ENCODE results near the gene KIAA0825. TPM values are rescaled to one million over a fixed set of nuclear protein-coding genes. Genes with fewer than 3 reads are reported as not detected.

The KIAA0825 gene
- total RNA-seq, 1 donor from 2014 or later, result 5.2 TPM

- H3K9me3 ChIP-seq (ENCODE audit: control insufficient read depth in 3 of 3, low read length in 3 of 3), result no peaks in the 10 kb centered on the region
- no peak overlapping the region for H3K4me3 ChIP-seq (ENCODE audit: low read length in 3 of 3)
- H3K4me1 ChIP-seq (ENCODE audit: control insufficient read depth in 3 of 3, insufficient read depth in 3 of 3, low read length in 3 of 3), result peaks cover 0 to 8% (median 3%) of the 10 kb centered on the region in 3 donors
- no peak overlapping the region for H3K9ac ChIP-seq (ENCODE audit: low read depth in 1 of 3, low read length in 3 of 3)
- no peaks in the 10 kb centered on the region for H3K36me3 ChIP-seq (ENCODE audit: control insufficient read depth in 3 of 3, insufficient read depth in 3 of 3, low read length in 3 of 3)
- H3K27ac ChIP-seq (ENCODE audit: low read depth, low read length), result no peak overlapping the region
- H3K27me3 ChIP-seq (ENCODE audit: control insufficient read depth in 3 of 3, insufficient read depth in 3 of 3, low read length in 3 of 3), result no peaks in the 10 kb centered on the region
Measured at GRCh38 chr5:94243612-94244011, 374.8 kb downstream of the KIAA0825 start.

- peaks cover 0 to 8% (median 3%) of the 10 kb centered on the region in 3 donors for H3K4me1 ChIP-seq (ENCODE audit: control insufficient read depth in 3 of 3, insufficient read depth in 3 of 3, low read length in 3 of 3)
- no peak overlapping the region for H3K27ac ChIP-seq (ENCODE audit: low read depth, low read length)
- H3K9ac ChIP-seq (ENCODE audit: low read depth in 1 of 3, low read length in 3 of 3), result no peak overlapping the region
- no peaks in the 10 kb centered on the region for H3K36me3 ChIP-seq (ENCODE audit: control insufficient read depth in 3 of 3, insufficient read depth in 3 of 3, low read length in 3 of 3)
- H3K4me3 ChIP-seq (ENCODE audit: low read length in 3 of 3), result peak overlapping the region in 1 of 3 donors; percentile 3
- no peaks in the 10 kb centered on the region for H3K9me3 ChIP-seq (ENCODE audit: control insufficient read depth in 3 of 3, low read length in 3 of 3)
- H3K27me3 ChIP-seq (ENCODE audit: control insufficient read depth in 3 of 3, insufficient read depth in 3 of 3, low read length in 3 of 3), result no peaks in the 10 kb centered on the region
Measured at GRCh38 chr5:94240993-94241651, 377.3 kb downstream of the KIAA0825 start.

GRCh38 chr5:94240596-94240992 is 377.8 kb downstream of the KIAA0825 start:
- H3K4me3 ChIP-seq (ENCODE audit: low read length in 3 of 3), result no peak overlapping the region
- no peaks in the 10 kb centered on the region for H3K27me3 ChIP-seq (ENCODE audit: control insufficient read depth in 3 of 3, insufficient read depth in 3 of 3, low read length in 3 of 3)
- no peak overlapping the region for H3K27ac ChIP-seq (ENCODE audit: low read depth, low read length)
- H3K9me3 ChIP-seq (ENCODE audit: control insufficient read depth in 3 of 3, low read length in 3 of 3), result peaks cover 0 to 2% (median 0%) of the 10 kb centered on the region in 3 donors
- H3K4me1 ChIP-seq (ENCODE audit: control insufficient read depth in 3 of 3, insufficient read depth in 3 of 3, low read length in 3 of 3), result peaks cover 0 to 8% (median 3%) of the 10 kb centered on the region in 3 donors
- no peaks in the 10 kb centered on the region for H3K36me3 ChIP-seq (ENCODE audit: control insufficient read depth in 3 of 3, insufficient read depth in 3 of 3, low read length in 3 of 3)
- H3K9ac ChIP-seq (ENCODE audit: low read depth in 1 of 3, low read length in 3 of 3), result no peak overlapping the region

- H3K4me1 ChIP-seq (ENCODE audit: control insufficient read depth in 3 of 3, insufficient read depth in 3 of 3, low read length in 3 of 3), result peaks cover 0 to 8% (median 3%) of the 10 kb centered on the region in 3 donors
- H3K36me3 ChIP-seq (ENCODE audit: control insufficient read depth in 3 of 3, insufficient read depth in 3 of 3, low read length in 3 of 3), result no peaks in the 10 kb centered on the region
- no peak overlapping the region for H3K9ac ChIP-seq (ENCODE audit: low read depth in 1 of 3, low read length in 3 of 3)
Measured at GRCh38 chr5:94240134-94240533, 378.3 kb downstream of the KIAA0825 start.

GRCh38 chr5:94239266-94239665 is 379.1 kb downstream of the KIAA0825 start:
- no peak overlapping the region for H3K4me3 ChIP-seq (ENCODE audit: low read length in 3 of 3)

More at GRCh38 chr5:94240134-94240533, 378.3 kb downstream of the KIAA0825 start:
- no peak overlapping the region for H3K27ac ChIP-seq (ENCODE audit: low read depth, low read length)
- H3K9me3 ChIP-seq (ENCODE audit: control insufficient read depth in 3 of 3, low read length in 3 of 3), result peaks cover 0 to 3% (median 0%) of the 10 kb centered on the region in 3 donors
- H3K4me3 ChIP-seq (ENCODE audit: low read length in 3 of 3), result no peak overlapping the region
- H3K27me3 ChIP-seq (ENCODE audit: control insufficient read depth in 3 of 3, insufficient read depth in 3 of 3, low read length in 3 of 3), result no peaks in the 10 kb centered on the region

GRCh38 chr5:94234987-94235386 is 383.4 kb downstream of the KIAA0825 start:
- H3K9me3 ChIP-seq (ENCODE audit: control insufficient read depth in 3 of 3, low read length in 3 of 3), result peaks cover 0 to 3% (median 0%) of the 10 kb centered on the region in 3 donors
- H3K4me3 ChIP-seq (ENCODE audit: low read length in 3 of 3), result no peak overlapping the region
- H3K36me3 ChIP-seq (ENCODE audit: control insufficient read depth in 3 of 3, insufficient read depth in 3 of 3, low read length in 3 of 3), result no peaks in the 10 kb centered on the region
- H3K27ac ChIP-seq (ENCODE audit: low read depth, low read length), result no peak overlapping the region
- no peaks in the 10 kb centered on the region for H3K4me1 ChIP-seq (ENCODE audit: control insufficient read depth in 3 of 3, insufficient read depth in 3 of 3, low read length in 3 of 3)
- H3K27me3 ChIP-seq (ENCODE audit: control insufficient read depth in 3 of 3, insufficient read depth in 3 of 3, low read length in 3 of 3), result no peaks in the 10 kb centered on the region
- no peak overlapping the region for H3K9ac ChIP-seq (ENCODE audit: low read depth in 1 of 3, low read length in 3 of 3)

More at GRCh38 chr5:94239266-94239665, 379.1 kb downstream of the KIAA0825 start:
- peaks cover 0 to 3% (median 0%) of the 10 kb centered on the region in 3 donors for H3K9me3 ChIP-seq (ENCODE audit: control insufficient read depth in 3 of 3, low read length in 3 of 3)
- no peaks in the 10 kb centered on the region for H3K36me3 ChIP-seq (ENCODE audit: control insufficient read depth in 3 of 3, insufficient read depth in 3 of 3, low read length in 3 of 3)
- no peak overlapping the region for H3K9ac ChIP-seq (ENCODE audit: low read depth in 1 of 3, low read length in 3 of 3)
- H3K4me1 ChIP-seq (ENCODE audit: control insufficient read depth in 3 of 3, insufficient read depth in 3 of 3, low read length in 3 of 3), result peaks cover 0 to 8% (median 3%) of the 10 kb centered on the region in 3 donors
- no peak overlapping the region for H3K27ac ChIP-seq (ENCODE audit: low read depth, low read length)
- no peaks in the 10 kb centered on the region for H3K27me3 ChIP-seq (ENCODE audit: control insufficient read depth in 3 of 3, insufficient read depth in 3 of 3, low read length in 3 of 3)

- Histone ChIP-seq H3K27ac (ENCODE audit: low read depth, low read length) (no peak overlapping the region), H3K9me3 (ENCODE audit: control insufficient read depth in 3 of 3, low read length in 3 of 3) (no peaks in the 10 kb centered on the region), H3K4me3 (ENCODE audit: low read length in 3 of 3) (no peak overlapping the region), H3K9ac (ENCODE audit: low read depth in 1 of 3, low read length in 3 of 3) (no peak overlapping the region), H3K36me3 (ENCODE audit: control insufficient read depth in 3 of 3, insufficient read depth in 3 of 3, low read length in 3 of 3) (no peaks in the 10 kb centered on the region), H3K27me3 (ENCODE audit: control insufficient read depth in 3 of 3, insufficient read depth in 3 of 3, low read length in 3 of 3) (no peaks in the 10 kb centered on the region), H3K4me1 (ENCODE audit: control insufficient read depth in 3 of 3, insufficient read depth in 3 of 3, low read length in 3 of 3) (no peaks in the 10 kb centered on the region)
Measured at GRCh38 chr5:94228791-94229190, 389.6 kb downstream of the KIAA0825 start.

GRCh38 chr5:94223235-94223634 is 395.2 kb downstream of the KIAA0825 start:
- no peaks in the 10 kb centered on the region for H3K36me3 ChIP-seq (ENCODE audit: control insufficient read depth in 3 of 3, insufficient read depth in 3 of 3, low read length in 3 of 3)
- no peaks in the 10 kb centered on the region for H3K9me3 ChIP-seq (ENCODE audit: control insufficient read depth in 3 of 3, low read length in 3 of 3)

GRCh38 chr5:94218374-94218773 is 400.0 kb downstream of the KIAA0825 start:
- Histone ChIP-seq H3K9me3 (ENCODE audit: control insufficient read depth in 3 of 3, low read length in 3 of 3) (no peaks in the 10 kb centered on the region), H3K9ac (ENCODE audit: low read depth in 1 of 3, low read length in 3 of 3) (no peak overlapping the region), H3K27me3 (ENCODE audit: control insufficient read depth in 3 of 3, insufficient read depth in 3 of 3, low read length in 3 of 3) (no peaks in the 10 kb centered on the region), H3K4me3 (ENCODE audit: low read length in 3 of 3) (no peak overlapping the region), H3K36me3 (ENCODE audit: control insufficient read depth in 3 of 3, insufficient read depth in 3 of 3, low read length in 3 of 3) (no peaks in the 10 kb centered on the region), H3K27ac (ENCODE audit: low read depth, low read length) (no peak overlapping the region), H3K4me1 (ENCODE audit: control insufficient read depth in 3 of 3, insufficient read depth in 3 of 3, low read length in 3 of 3) (no peaks in the 10 kb centered on the region)

More at GRCh38 chr5:94223235-94223634, 395.2 kb downstream of the KIAA0825 start:
- no peak overlapping the region for H3K27ac ChIP-seq (ENCODE audit: low read depth, low read length)
- no peaks in the 10 kb centered on the region for H3K4me1 ChIP-seq (ENCODE audit: control insufficient read depth in 3 of 3, insufficient read depth in 3 of 3, low read length in 3 of 3)
- H3K9ac ChIP-seq (ENCODE audit: low read depth in 1 of 3, low read length in 3 of 3), result no peak overlapping the region
- H3K27me3 ChIP-seq (ENCODE audit: control insufficient read depth in 3 of 3, insufficient read depth in 3 of 3, low read length in 3 of 3), result no peaks in the 10 kb centered on the region
- H3K4me3 ChIP-seq (ENCODE audit: low read length in 3 of 3), result no peak overlapping the region

GRCh38 chr5:94217745-94218144 is 400.7 kb downstream of the KIAA0825 start:
- Histone ChIP-seq H3K27ac (ENCODE audit: low read depth, low read length) (no peak overlapping the region), H3K9me3 (ENCODE audit: control insufficient read depth in 3 of 3, low read length in 3 of 3) (no peaks in the 10 kb centered on the region), H3K4me3 (ENCODE audit: low read length in 3 of 3) (no peak overlapping the region), H3K27me3 (ENCODE audit: control insufficient read depth in 3 of 3, insufficient read depth in 3 of 3, low read length in 3 of 3) (no peaks in the 10 kb centered on the region), H3K4me1 (ENCODE audit: control insufficient read depth in 3 of 3, insufficient read depth in 3 of 3, low read length in 3 of 3) (no peaks in the 10 kb centered on the region), H3K9ac (ENCODE audit: low read depth in 1 of 3, low read length in 3 of 3) (no peak overlapping the region), H3K36me3 (ENCODE audit: control insufficient read depth in 3 of 3, insufficient read depth in 3 of 3, low read length in 3 of 3) (no peaks in the 10 kb centered on the region)

All from skeletal muscle tissue (tissue), 4 donors.